ENCODE data around the gene TMEM14A. TPM values are rescaled to one million over a fixed set of nuclear protein-coding genes. Genes with fewer than 3 reads are reported as not detected.

TMEM14A gene
- total and polyA plus RNA-seq, 4 donors, result 25.3 to 79.3 (median 31.7) TPM

Other genes with a start within 250 kb of the TMEM14A start
- gene TRAM2, start 94.1 kb upstream of the TMEM14A start, total RNA-seq, result 10 to 100 TPM; 38.0 to 39.5 TPM
- 10 to 100 TPM in 1 of 2 donors, 1 to 10 TPM in 1; 7.5 to 22.6 TPM for gene TRAM2, start 94.1 kb upstream of the TMEM14A start, polyA plus RNA-seq
- gene GSTA2, start 92.4 kb downstream of the TMEM14A start, total RNA-seq, result not detected
- gene GSTA2, start 92.4 kb downstream of the TMEM14A start, polyA plus RNA-seq, result 10 to 100 TPM in 1 of 2 donors, not detected in 1; 12.6 TPM
- 1 to 10 TPM in 1 of 2 donors, not detected in 1; 1.7 TPM for gene GSTA1, start 132.7 kb downstream of the TMEM14A start, total RNA-seq
- gene GSTA1, start 132.7 kb downstream of the TMEM14A start, polyA plus RNA-seq, result 100 to 1,000 TPM in 1 of 2 donors, not detected in 1; 248 TPM
- not detected for gene GSTA5, start 169.7 kb downstream of the TMEM14A start, total RNA-seq
- not detected for gene GSTA5, start 169.7 kb downstream of the TMEM14A start, polyA plus RNA-seq
- gene GSTA3, start 238.6 kb downstream of the TMEM14A start, total RNA-seq, result not detected
- gene GSTA3, start 238.6 kb downstream of the TMEM14A start, polyA plus RNA-seq, result not detected

Data from aorta (tissue), 4 donors.